ENCODE data around the gene SCN7A.
"Not testable (repeated sequence)": the region's sequence is repeated elsewhere in the genome, so short reads cannot be mapped to it uniquely, and the experiment has no call there.

The SCN7A gene

DNA sequence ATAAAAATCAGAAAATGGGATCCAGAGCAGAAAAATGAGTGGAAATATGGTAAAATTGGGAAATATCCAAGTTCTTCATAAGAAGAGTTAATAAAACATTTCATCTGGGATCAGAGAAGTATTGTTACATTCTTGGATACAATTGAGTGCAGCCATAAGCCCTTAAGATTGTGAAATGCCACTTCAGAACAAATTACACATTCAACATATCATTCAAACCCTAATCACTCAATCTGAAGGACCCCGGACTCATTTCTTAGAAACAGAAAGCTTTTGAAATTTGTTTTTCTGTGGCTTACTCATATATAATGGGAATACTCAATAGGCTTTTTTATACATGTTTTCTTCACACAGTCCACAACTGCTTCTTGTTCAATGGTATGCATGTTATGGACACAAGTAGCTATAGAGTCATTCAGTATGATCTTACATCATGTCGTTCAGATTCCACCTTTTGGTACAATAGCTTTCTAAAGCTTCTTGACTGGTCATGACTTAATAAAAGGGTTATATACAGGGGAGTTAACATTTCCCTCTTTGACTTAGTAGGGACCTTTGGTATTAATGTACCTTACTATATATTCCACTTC is 39.9 kb downstream of the SCN7A start:
- no peak for DNase-seq (ENCODE audit: low read depth)

DNA sequence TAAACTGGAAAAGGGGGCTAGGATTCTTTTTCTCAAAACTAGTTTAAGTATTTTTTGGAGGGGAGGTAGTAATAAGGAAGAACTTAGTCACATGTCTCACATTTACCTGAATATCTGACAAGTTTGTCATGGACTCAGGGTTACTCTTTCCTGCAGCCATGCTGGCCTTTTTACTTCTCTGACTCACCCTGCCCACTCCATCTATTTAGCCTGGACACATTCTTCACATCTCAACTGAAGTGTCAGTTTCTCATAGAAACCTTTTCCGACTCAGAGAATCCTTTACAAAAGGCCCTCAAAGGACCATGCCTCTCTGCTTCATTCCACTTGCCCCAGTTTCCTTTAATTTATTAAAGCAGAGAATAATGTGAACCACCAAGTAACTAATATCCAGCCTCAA is 42.6 kb downstream of the SCN7A start:
- DNase-seq (ENCODE audit: low read depth), result no peak

DNA sequence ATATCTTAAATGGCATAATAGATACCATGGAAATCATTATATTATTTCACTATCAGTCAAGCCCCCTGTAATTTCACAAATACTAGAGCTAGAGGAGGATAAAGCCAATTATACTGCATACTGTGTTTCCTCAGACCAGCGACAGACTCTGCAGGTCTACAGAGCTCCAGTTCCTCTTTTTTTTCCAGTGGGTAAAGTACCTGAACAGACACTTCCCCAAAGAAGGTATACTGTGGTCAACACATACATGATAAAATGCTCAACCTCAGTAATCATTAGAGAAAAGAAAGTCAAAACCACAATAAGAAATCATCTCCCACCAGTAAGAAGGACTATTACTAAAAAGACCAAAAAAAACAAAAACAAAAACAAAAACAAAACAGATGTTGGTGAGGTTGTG is 44.6 kb downstream of the SCN7A start:
- no peak for DNase-seq (ENCODE audit: low read depth)

DNA sequence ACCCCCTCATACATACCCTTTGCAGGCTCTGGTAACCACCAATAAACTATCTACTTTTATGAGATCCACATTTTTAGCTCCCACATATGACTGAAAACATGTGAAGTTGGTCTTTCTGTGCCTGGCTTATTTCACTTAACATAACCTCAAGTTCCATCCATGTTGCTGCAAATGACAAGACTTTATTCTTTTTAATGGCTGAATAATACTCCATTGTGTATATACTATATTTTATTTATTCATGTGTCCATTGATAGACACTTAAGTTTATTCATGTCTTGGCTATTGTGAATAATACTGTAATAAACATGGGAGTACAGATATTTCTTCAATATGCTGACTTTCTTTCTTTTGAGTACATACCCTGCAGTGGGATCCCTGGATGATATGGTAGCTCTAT is 45.9 kb downstream of the SCN7A start:
- DNase-seq (ENCODE audit: low read depth), result no peak

DNA sequence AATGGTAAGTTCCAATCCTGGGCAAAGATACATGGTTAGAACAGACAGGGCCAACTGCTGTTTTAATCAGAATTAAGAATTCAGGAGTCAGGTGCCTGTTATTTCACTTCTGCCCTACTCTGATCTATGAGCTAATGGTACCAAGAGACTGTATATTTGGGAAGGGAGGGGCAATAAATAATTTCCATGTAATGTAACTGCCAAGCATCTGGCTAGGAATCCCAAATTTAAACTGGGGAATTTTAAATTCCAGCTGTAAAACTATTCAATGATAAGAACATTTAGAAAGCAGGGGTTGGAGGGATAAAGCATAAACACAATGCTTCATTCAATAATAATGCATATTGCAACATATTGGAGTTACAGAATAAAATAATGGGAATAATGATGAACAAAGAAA is 49.7 kb downstream of the SCN7A start:
- no peak for DNase-seq (ENCODE audit: low read depth)

DNA sequence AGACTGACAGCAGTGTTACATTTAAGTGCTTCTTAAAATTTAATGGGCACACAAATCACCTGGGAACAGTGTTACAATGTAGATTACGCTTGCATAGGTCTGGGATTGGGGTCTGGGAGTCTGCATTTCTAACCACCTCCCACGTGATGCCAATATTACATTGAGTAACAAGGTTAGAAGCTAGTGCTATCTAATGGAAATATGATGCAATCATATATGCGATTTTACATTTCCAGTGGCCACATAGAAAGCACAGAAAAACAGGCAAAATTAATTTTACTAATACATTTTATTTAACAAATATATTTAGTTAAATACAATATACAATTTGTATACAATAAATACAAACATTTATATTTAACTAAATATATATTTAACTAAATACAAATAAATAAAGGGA is 53.7 kb downstream of the SCN7A start:
- DNase-seq (ENCODE audit: low read depth), result no peak

DNA sequence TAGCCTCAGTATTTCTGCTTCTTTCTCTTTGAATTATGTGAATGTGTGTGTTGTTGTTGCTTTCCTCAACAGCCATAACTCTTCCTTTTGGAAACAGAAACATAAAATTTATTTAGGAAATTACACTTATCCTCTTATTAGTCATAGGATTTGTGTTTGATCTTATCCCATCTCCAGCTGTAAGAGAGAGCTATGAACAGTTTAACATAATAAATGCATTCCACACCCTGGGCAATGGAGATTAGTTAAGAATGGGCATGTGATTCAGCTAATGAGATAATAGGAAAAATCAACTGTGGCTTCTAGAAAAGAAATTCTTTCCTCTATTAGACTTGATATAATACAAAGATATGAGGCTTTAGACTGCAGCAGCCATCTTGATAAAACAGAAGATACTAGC is 55.0 kb downstream of the SCN7A start:
- no peak for DNase-seq (ENCODE audit: low read depth)

DNA sequence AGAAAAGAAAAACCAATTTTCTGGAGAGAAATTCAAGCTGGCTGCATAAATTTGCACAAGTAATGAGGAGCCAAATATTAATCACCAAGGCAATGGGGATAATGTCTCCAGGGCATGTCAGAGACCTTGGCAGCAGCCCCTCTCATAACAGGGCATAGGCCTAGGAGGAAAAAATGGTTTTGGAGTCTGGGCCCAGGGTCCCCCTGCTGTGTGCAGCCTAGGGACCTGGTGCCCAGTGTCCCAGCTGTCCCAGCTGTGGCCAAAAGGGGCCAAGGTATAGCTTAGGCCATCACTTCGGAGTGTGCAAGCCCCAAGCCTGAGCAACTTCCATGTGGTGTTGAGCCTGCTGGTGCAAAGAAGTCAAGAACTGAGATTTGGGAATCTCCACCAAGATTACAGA is 57.1 kb downstream of the SCN7A start:
- no peak for DNase-seq (ENCODE audit: low read depth)

DNA sequence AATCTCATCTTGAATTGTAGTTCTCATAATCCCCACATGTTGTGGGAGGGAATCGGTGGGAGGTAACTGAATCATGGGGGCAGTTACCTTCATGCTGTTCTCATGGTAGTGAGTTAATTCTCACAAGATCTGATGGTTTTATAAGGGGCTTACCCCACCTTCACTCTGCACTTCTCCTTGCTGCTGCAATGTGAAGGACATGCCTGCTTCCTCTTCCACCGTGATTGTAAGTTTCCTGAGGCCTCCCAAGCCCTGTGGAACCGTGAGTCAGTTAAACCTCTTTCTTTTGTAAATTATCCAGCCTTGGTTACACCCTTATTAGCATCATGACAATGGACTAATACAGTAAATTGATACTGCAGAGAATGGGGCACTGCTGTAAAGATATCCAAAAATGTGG is 57.9 kb downstream of the SCN7A start:
- DNase-seq (ENCODE audit: low read depth), result no peak

DNA sequence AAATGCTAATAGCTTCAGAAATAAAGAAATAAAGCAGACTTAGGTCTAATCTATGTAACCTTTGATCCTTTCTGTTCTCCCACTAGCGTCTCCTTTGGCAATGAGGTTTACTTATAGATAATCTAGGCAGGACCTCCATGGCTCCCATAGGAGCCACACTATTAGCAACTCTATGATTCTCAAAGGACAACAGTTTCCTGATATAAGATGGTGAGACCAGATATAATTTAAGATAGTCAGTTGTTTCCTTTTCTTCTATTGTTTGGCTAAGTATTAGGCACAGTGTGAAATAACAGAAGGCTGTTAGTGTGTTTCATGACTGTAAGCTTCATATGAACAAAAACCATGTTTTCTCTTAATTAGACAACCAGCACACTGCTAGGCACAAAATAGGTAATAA is 59.6 kb downstream of the SCN7A start:
- no peak for DNase-seq (ENCODE audit: low read depth)

DNA sequence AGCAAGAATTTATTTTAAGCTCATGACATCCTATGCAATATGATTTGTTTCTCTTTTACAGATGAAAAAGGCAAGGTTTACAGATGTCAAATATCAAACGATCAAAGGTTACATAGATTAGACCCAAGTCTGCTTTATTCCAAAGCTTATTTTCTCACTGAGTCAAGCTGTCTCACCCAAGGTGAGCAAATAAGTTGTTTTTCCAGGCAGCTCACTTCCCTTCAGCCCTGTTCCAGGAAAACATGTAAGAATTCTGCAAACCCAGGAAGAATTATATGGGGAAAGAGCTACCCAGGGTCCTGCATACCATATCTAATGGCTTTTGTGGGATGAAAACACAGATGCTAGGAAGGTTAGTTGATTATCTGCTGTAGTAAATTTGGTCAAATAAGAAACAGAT is 60.6 kb downstream of the SCN7A start:
- no peak for DNase-seq (ENCODE audit: low read depth)

DNA sequence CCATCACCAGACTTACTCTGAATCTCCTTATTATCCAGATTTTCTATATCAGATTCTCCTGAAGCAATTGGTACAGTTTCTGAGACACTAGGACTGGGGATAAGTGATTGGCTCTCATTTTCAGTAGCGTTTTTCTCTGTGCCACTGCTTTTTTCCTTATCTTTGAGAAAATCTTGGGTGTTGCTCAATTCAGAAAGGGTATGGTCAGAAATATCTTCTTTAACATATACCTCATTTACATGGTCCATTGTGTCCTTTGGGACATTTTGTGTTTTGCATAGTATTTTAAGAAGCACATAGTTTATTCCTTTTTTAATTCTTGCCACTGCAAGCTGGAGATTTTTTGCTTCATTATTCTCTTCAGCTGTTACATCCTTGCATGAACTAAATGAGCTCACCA is 61.7 kb downstream of the SCN7A start:
- no peak for DNase-seq (ENCODE audit: low read depth)

DNA sequence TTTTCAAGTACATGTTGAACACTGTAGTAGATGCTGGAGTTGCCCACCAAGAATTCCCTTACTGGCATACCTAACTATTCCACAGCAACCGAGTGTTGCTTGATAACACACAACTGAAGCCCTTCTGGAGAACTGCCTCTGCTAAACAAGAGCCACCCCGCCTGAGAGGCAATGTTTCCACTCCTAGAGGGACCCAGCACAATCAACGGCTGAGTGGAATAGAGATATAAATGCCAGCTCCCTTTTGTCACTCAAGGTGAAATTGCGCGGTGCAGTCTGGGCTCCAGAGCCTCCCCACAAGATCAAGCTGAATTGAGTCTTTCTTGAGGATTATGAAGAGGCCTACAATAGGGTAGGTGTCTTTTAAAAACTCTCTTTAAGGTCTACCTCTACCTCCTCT is 69.2 kb downstream of the SCN7A start:
- no peak for DNase-seq (ENCODE audit: low read depth)

DNA sequence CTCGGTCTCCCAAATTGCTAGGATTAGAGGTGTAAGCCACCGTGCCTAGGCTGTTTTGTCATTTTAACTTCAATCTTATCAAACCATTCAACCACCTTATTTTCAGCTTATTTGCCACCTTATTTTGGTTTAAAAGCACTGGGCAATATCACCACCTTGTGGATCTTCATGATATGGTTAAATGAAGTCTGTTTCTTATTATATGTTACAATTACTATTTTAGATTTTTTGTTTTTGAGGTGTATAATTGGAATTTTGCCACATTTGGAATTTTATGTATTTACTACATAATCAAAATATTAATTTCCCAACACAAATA is 74.5 kb downstream of the SCN7A start:
- DNase-seq (ENCODE audit: low read depth), result no peak

DNA sequence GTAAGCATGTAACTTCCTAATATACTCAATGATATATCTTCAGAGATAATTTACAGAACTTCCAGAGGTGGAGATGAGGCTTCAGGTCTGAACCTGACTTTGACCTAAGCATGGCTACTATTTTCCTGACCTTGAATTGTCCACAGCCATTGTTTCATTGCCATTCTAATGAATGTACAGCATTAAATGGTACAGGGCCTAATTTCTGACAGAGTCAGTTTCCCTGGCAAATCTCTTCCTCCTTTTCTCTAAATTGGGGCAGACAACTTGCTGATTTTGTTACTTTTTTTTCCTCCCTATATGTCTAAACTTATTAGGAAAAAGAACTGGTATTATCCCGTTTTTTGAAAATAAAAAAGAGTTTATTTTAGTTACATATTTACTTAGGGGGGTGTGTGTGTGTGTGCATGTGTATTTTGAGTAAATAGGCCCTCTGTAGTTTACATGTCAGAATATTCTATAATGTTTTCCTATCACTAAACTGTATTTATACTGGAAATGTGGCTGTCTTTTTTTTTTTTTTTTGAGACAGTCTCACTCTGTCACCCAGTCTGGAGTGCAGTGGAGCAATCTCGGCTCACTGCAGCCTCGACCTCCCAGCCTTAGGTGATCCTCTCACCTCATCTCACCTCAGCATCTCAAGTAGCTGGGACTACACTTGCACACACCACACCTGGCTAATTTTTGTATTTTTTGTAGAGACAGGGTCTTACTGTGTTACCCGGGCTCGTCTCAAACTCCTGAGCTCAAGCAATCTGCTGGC is 75.0 kb downstream of the SCN7A start:
- no peak for DNase-seq (ENCODE audit: low read depth)

DNA sequence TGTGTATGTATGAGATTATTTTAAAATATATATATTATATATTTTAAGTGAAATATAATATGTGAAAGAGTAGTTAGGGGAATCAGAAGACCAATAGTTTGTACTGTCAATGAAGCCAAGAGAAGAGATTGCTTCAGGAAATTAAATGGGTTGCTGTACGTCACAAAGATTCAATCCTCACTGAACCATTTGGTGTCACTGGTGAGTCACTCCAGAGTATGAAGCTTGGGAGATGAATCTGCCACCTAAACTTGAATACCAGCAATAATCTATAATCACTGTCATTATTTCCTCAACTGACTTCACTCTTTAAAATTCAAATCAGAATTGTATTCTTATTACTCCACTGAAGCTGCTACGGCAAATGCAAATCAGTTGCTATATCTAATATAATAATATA is 76.4 kb downstream of the SCN7A start:
- DNase-seq (ENCODE audit: low read depth), result no peak

DNA sequence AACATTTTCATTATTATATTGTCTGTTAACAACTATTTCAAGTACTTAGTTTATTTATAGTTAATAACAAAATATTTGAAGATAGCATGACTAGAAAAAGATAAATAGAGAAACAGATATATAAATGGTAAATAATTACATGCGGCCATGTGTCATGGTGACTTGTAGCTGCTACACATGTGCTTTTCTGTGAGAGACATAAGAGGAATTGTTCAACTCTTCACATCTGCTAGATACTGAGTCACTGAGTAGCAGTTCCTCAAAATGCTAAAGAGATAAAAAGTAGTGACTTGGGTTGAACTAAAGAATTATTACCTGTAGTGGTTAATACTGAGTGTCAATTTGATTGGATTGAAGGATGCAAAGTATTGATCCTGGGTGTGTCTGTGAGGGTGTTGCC is 80.8 kb downstream of the SCN7A start:
- no peak for DNase-seq (ENCODE audit: low read depth)

DNA sequence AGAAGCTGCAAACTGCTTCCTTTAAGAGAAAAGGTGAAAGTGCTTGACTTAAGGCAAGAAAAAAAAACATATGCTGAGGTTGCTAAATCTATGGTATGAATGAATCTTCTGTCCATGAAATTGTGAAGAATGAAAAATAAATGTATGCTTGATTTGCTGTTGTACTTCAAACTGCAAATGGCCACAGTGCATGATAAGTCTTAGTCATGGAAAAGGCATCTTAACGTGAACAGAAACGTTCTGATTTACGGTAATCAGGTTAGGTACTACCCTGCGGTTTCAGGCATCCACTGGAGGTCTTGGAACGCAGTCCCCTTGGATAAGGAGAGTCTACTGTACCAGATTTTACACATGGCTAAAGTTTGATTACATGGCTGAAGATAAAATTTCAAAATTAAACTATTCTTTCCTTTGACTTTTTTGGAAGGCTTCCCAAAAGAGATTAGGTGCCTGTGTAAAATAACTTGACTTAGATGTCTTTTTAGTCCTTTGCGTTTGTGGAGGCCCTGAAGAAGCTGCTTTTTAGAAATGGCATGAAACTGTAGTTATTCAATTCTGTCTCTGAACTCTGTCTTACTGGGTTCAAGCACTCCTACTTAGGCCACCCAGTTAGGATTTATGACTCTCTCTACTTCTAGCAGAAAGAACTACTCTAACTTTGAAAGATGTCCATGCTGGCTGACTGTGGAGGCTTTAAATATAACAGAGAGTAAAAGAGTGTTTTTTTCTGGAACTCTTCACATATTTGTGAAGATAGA is 82.4 kb downstream of the SCN7A start:
- DNase-seq (ENCODE audit: low read depth), result no peak

DNA sequence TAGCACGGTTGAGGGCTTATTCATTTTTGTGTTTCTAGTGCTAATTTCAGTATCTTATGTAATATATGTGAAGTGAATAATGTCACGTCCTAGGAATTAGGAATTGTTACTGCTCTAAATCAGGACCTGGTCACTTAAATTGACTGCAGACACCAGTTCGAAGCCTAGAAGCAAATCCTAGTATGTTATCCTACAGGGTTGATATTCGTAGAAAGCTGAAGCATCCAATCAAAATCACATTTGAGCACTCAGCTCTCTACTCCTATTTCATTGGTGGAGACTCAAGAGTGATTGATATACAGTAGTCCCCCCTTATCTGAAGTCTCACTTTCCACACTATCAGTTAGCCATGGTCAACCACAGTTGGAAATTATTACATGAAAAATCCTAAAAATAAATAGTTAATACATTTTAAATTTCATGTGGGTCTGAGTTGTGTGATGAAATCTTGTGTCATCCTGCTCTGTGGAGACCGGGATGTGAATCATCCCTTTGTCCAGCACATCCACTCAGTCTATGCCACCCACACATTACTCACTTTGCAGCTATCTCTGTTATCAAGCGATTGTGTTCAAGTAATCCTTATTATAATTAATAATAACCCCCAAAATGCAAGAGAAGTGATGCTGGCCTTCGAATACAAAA is 83.1 kb downstream of the SCN7A start:
- no peak for DNase-seq (ENCODE audit: low read depth)

DNA sequence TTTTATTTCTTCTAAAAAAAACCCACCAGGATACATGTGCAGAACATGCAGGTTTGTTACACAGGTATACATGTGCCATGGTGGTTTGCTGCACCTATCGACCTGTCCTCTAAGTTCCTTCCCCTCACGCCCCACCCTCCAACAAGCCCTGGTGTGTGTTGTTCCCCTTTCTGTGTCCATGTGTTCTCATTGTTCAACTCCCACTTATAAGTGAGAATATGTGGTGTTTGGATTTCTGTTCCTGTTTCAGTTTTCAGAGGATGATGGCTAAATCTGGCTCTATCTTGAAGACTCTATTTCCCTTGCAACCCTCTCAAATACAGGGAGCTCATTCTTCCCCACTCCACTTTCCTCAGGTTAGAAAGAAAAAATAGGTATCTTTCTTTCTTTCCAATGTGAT is 86.3 kb downstream of the SCN7A start:
- not testable (repeated sequence) for DNase-seq (ENCODE audit: low read depth)

DNA sequence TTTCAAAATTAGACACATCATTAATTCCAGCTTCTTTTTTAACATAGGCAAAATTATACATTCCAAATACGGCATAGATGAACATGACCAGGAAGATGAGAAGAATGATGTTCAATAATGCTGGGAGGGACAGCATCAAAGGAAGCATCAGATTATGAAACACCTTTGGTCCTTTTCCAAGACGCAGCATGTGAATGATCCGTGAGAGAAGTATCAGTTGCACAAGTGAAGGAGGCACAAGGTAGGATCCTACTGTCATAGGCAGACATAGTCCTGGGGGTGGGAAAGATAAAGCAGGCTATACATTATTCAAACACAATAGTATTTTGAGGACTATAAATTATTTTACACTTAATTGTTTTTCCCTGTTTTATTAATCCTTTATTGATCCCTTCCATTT is 87.7 kb downstream of the SCN7A start:
- DNase-seq (ENCODE audit: low read depth), result no peak

DNA sequence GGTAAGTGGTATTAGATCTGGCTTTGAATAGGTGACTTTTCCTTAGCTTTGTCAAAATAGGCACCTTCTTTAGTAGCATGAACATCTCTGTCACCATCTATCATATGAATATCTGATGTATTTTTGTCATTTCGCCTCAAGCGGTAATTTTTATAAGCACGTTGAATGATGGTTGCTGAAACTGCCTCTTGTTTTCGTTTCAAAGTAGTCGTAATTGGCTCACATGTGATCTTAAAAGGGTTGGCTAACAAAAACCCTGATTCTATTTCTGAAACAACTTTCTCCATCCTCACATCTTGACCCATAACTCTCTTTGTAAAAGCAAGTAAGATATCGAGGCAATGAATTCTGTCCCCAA is 88.5 kb downstream of the SCN7A start:
- DNase-seq (ENCODE audit: low read depth), result no peak

DNA sequence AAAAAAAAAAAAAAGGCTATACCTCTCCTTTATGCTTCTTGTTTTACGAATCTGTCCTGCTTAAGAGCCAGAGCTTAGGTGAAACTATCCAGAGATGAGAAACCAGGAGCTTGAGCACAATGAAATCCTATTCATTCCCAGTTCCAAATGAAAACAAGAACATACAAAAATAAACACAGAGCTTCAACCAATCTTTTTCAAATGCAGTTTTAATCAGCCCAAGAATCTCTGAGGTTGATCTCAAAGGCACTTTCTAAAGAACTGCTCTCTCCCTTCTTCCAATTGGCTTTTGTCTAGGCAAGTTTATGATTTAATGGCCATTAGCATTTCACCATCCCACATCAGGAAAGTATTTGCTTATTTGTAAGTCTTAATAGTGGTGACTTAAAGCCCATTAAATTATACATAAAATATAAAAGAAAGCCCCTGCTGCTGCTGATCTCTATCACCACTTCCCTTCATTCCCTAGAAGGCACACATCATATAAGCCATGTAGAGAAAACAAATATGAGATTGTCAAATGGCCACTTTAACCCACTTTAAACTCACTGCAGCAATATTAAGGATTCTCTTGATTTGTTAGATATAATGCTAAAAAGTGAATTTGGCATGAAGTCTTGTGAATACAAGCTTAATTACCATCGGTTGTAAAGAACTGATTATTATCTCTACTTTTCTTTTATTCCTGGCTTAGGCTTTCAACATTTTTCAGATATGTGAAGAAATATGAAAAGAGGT is 89.0 kb downstream of the SCN7A start:
- DNase-seq (ENCODE audit: low read depth), result no peak
